GM18873 (cell line): ENCODE results near the gene PLXNA4.

Source experiments
- ATAC-seq: cut with Tn5 transposase; IDR thresholded peaks from one replicate; pipeline ENCODE4 v1.9.1; 2021; ENCODE audit warnings: mild to moderate bottlenecking, moderate library complexity, moderate number of reproducible peaks; ENCODE audit not compliant: unreplicated experiment, low FRiP score

PLXNA4 gene

DNA sequence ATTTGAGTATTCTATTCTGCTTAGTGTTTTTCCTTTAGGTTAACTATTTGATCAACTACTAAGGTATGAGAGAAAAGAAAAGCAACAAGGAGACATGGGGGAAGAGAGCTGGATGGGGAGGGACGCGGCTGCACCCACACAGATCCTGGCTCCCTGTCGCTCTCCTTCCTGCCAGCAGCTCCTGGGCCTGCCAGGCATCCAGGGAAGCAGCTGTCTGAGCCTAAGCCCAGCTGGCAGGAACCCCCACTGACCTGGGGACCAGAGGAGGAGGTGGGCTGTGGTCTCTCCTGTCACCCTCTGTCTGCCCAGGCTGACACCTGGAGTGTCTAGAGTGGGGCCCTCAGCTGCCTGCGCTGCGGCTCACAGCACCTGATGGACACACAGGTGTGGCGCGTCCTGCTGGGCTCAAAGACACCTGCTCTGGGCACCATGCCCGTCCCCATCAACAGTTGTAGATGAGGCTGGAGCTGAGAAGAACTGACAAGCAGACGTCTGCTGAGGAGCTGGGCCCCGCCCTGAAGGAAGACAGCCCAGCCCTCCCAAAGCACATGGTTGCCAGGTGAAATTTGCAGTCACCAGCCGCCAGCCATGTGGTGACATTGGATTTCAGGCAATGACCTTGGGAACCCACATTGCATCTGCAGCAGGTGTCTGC lies 207.9 kb downstream of the PLXNA4 start:
- no peak for ATAC-seq

DNA sequence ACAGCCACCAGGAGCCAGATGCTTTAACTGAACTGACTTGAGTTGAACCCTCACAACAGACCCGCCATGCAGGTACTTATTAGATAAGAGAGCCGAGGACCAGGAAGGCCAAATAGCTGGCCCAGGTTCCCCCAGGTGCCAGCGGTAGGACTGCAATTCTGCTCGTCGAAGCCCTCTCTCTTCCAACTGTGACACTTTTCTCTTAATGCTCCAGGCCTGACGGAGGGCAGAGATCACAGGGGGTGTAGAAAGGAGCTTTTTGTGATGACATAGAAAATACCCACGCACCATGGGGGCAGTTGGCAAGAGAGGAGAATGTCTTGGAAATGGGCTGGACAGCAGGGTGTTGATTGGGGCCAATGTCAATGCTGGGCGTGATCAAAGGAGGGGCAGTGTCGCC lies 208.5 kb downstream of the PLXNA4 start:
- no peak for ATAC-seq

DNA sequence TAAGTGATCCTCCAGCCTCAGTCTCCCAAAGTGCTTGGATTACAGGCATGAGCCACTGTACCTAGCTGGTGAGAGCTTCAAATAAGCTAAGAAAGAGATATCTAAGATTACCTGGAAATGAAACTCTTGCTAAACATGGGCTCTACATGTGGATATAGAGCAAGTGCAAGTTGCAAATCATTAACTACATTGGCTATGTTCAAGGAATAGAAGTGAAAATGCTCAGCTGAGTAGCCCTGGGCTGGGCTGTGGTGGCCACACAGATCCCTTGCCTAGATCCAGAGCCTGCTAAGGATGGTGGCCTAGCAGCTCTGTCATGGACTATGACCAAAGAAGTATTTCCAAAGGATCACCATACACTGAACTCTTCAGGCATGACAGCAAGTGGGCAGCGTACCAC lies 209.3 kb downstream of the PLXNA4 start:
- no peak for ATAC-seq

DNA sequence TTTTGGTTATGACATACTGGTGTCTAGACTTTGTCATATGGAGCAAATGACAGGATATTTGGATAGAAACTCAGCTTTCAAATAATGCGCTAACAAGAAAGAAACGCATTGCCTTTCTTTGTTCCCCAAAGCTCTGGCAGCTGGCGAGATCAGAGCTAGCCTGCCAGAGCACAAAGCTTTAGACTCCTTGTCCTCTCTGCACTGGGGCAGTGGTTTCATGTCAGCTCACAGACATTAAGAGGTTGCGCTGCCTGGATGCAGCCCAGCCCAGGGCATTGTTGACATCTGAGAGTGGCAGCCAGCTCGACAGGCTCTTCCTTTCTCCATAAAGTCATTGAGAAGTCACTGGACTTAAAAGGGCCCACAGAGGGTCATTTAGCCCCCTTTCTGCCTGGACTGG lies 212.0 kb downstream of the PLXNA4 start:
- no peak for ATAC-seq

DNA sequence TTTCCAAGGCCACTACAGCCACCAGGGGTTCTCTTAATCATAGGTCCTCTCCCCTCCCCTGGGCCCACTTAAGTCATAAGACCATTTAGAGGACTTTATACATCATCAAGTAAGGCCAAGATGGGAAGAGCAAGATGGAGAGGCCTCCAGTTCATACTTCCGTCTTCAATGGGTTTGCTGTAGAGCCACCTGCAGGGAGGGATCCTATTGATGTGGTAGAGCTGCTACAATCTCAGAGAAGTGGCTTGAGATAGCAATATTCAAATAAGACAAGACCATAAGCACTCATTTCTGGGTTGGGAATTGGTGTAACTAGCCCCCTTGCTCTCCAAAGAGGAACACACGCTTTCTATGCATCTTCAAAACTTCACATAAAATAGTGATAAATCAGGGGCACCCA lies 214.2 kb downstream of the PLXNA4 start:
- ATAC-seq, result no peak

DNA sequence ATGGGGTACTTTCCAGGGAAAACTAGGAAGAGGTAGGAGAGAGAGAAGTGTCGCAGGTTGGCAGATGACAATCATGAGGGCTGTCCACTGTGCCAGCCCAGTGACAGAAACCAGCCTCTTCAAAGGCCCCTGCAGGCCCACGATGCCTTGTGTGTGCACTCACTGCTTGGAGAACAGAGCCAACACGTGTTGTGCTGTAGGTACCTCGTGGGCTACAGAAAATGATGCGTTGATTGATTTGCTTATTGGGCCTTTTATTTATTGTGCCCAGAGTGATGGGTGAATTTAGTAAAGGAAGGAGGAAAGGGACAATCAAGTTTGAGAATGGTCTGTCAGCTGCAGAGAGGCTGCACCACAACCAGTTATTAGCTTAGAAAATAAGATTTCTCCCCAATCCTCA lies 215.1 kb downstream of the PLXNA4 start:
- no peak for ATAC-seq

DNA sequence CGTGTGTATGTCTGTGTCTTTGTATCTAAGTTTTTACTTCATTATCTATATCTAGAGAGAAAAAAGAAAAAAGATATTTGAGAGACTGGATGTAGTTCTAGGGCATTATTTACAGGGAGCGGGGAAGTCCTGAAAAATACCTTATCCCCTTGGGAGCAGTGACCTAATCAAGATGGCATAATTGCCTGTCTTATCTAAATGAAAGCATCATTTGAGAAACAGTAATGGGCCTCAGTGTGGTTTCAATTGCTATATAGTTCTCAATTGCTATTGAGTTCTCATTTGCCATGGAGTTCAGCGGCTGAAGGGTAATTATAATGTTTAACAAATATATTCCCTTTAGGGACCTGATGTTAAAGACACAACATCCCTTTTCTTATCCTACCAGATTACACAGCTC lies 216.5 kb downstream of the PLXNA4 start:
- ATAC-seq, result no peak

DNA sequence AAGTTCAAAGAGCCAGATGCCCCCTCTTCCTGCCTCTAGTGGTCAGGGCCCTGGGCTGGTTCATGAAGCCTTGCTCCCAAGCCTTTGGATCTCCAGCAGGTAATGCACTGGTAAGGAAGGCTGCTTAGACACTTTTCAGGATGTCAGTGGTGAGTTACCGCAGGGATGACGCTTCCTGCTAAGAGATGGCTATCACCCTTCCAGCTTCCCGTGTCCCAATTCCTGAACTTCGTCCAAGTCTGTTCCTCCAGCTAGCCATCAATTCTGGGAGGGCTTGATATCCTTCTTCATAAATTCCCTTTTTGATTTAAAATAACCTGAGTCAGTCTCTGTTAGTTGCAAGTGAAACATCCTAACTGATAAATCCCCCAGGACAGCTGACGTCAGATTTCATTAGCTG lies 221.2 kb downstream of the PLXNA4 start:
- ATAC-seq, result no peak

DNA sequence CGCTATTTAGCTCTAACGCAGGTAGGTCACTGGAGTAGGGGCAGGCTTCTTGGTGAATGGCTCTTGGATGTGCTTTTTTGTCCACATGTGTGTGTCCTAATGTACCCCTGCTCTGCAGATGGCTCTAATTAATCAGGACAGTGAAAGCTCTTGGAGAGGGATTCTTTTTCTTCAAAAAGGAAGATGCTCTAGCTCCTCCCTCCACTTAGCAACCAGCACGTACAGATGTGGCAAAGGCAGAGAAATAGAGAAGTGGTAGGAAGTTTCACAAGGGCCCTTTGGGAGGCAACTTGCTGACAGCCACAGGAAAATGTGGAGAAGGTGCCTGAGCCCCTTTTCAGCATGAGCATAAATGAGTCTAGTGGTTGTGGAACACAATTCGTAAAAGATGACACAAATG lies 221.7 kb downstream of the PLXNA4 start:
- no peak for ATAC-seq

DNA sequence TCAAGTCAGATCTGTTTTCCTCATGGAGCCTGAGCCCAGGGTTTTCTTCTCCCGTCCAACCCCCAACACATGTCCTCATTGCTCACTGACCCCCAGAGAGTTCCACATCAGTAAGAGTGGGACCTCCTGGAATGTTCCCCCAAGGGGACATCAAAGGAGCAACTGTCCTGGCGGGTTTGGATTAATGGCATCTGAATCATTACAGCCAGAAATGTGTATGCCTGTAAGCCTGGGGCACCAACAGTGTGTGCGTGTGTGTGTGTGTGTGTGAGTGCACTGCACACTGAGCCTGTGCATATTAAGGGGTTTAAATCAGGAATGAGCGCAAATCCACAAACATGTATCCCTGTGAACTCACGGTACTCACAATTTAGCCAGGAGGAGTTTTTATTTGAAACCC lies 222.3 kb downstream of the PLXNA4 start:
- no peak for ATAC-seq

DNA sequence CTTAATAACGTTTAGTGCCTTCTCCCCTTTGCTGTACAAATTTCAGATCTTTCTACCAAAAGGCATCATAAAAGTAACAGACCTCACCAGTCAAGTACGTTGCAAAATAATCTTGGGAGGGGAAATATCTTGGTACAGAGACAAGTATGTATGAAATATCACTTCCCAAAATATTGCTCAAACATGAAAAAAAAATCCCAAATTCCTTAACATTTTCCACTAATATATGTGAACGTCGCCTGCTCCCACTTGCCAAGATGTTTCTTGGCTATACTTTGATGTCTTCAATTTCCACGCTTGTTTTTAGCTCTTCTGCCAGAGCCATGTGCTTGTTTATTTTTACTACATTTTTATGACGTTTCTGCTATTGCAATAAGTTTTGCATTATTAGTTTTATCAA lies 223.5 kb downstream of the PLXNA4 start:
- no peak for ATAC-seq

DNA sequence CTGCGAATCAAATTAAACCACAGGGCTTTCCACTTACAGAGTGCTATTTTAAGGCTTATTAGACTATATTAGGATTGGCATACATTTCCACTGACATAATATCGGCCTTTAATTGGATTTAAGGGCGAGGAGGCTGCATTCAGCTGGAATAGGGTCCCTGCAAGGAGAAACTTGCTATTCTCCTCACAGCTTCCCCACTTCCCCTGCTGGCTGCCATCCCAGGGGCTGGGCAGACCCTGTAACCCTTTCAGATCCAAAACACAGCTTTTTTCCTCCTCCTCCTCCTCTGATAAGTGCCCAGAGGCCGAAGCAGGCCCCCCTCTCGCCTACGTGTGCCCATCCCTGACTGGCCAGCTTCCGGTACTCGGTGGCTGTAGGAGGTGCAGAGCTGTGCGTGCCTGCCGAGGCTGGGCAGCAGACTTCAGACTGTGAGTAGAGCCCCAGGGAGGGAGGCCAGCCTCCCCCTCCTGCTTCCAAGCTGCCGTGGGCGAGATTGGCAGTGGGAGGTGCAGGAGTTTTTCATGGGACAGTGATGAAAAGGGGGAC lies 224.2 kb downstream of the PLXNA4 start:
- ATAC-seq, result no peak

DNA sequence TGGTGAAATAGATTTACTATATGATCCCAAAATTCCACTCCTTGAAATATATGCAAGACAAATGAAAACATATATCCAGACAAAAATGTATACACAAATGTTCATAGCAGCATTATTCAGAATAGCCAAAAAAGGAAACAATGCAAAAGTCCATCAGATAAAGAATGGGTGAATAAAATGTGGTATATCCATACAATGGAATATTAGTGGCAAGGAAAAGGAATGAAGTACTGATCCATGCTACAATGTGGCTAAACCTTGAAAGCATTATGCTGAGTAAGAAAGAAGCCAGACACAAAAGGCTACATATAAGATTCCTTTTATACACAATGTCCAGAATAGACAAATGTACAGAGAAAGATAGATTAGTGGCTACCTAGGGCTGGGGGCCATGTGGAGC lies 225.5 kb downstream of the PLXNA4 start:
- ATAC-seq, result no peak

DNA sequence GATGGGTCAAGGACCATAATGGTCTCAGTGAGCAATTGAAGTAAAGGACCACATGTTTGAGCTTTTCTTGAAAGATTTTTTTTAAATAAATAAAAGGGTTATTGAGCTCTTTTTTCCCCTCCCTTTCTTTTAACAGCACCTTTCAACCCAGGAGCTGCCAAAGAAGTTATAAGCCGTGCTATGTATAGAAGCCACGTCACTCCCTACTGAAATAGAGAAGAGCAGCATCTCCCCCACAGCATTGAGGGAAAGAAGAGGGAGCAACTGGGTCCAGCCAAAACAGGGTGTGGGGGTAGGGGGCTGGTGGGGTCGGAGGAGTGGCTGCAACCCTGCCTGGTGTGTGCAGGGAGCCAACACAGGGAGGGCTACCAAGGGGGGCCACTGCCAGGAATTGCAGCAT lies 227.2 kb downstream of the PLXNA4 start:
- ATAC-seq, result no peak

DNA sequence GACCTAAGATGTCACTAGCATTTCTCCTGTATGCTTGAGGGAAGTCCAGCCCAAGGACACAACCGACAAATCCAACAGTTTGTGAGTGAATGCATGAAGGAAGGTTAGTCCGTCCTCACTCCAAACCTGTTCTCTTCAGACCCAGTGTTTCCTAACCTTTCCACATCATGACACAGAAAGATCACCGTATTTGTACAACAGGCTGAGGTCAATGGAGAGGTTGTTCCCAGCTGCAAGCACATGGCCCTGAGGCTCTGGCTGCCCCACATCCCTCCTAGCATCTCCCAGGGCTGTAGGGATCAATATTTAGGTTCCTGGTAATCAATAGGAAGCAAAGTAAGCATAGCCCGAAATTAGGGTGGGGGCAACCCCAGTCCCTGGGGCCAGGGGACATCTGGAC lies 227.9 kb downstream of the PLXNA4 start:
- no peak for ATAC-seq

DNA sequence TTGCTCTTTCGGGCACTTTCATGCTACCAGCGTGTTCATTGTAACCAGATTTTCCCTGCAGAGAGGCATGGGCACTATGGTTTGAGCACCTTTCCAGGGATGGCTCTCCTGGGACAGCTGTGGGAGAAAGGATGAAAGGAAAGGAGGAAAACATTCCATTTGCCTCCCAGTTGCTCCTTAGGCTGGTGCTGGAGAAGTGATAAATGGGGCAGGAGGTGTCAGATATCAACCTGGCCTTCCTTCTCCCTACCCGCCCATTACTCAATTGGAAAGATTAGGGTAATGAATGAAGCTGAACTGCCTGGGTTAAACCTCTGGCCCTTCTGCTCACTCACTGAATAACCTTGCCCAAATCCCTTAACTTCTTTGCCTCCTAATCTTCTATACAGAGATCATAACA lies 228.4 kb downstream of the PLXNA4 start:
- no peak for ATAC-seq

DNA sequence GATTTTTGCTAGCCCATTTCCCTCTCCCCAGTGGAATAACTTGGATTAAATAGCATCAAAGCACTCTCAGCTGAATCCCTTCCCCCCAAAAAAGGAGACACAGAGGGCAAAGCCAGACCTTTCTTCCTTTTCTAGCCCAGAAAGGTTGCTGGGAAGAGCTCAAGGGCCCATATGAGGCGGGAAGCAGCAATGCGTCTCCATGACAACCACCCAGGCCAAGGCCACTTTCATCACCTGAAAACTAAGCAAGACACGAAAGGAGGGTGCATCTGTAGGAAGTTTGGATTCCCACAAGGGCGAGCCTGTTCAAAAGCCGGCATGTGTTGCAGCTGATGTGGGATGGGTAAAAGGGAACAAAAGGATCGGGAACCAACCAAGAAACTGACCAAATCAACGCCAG lies 229.1 kb downstream of the PLXNA4 start:
- no peak for ATAC-seq

DNA sequence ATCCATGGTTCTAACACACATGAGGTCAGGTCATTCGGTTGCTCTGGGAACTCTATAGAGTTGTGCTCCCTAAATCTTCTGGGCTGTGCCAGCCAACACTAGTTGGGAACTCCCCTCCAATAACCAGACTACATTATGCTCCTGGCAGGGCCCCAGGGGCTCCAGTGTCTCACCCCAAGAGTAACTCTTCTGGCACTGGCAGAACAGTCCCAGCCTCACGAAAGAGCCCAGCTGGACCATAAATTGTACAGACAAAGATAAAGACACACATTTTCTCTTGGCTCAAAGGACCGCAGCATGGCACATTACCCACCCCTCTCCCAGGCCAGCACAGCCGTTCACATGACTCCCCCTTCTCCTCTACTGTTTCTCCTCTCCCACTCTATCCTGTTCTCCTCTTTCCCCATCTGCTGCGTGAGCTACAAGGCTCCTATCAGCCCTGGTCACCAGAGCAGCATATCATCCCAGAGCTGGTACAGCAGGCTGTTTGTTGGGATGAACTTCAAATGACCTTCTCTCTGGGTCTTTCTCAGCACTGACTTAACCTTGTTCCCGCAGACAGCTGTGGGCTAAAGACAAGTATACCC lies 230.6 kb downstream of the PLXNA4 start:
- no peak for ATAC-seq

DNA sequence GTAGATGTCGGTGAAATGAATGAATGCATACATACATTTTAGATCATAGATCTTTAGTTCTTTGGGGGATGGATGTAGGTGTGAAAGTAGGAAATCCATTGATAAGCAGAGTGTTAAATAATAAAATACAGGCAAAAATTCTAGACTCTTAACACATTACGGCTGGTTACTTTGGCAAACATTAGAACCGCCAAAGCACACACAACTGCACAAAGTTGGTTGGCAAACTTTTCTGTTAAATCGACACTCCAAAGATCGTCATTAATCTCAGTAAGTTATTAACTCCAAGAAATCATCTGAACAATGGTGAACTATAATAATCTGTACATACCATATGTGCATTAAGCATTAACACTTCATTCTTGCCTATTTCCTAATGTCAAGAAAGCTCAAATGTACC lies 231.2 kb downstream of the PLXNA4 start:
- no peak for ATAC-seq

DNA sequence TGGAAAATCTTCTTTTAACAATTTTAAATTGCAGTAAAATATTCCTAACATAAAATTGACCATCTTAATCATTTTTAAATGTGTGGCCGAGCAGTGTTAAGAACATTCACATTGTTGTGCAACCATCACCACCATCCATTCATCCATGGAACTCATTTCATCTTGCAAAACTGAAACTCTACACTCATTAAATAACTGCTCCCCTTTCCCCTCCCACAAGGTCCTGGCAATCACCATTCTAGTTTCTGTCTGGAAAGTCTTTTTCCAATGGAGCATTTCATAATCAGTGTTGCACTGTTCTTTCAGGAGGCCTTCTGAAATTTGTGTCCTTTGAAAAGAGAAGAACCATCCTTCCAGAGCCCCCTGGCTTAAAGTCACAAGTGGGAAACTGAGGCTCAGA lies 233.1 kb downstream of the PLXNA4 start:
- ATAC-seq, result no peak

DNA sequence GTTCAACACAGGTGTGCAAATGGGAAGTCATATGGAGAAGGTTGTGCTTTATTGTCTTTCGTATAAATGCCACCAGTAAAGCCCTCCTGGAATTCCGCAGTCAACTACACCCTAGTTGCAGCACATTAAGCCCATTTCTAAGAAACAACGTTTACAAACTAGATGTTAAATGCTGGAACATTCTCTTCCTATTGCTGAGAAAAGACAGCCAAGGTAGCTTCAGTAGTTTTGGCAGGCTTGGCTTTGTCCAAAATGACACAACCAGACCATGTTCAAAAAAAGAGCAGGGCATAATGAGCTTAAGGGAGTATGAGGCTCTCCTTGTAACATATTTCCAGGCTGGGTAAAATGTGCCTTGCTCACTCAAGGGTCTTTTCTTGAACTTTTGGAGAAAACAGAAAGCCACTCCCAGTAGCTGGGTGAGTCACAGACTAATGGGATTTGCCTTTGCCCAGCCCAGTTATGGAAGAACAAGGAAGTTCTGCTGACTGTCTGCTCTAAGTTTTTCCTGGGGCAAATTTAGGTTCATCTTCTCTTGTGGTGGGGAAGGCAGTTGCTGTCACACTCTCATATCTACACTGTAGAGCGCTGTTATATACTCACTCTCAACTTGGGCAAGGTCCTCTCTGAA lies 238.7 kb downstream of the PLXNA4 start:
- no peak for ATAC-seq

DNA sequence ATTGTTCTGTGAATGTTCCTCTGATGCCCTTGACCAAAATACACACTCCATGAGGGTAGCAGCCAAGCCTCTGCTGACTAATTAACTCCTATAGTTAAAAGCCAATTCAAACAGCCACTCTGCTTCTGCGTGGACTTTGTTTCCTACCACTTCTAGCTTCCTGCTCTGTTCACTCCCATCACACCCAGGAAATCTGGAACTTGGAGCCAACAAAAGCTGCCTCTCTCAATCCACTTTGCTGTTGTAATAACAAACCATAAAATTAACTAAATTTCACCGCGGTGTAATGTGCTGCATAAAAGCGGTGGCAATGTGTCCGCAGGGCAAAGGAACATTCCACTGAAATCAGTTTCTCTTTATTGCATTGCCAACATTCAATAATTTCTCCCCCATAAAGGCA lies 239.5 kb downstream of the PLXNA4 start:
- ATAC-seq, result no peak
